Measurements from ENCODE around the gene FAM171A1.

FAM171A1 gene

GRCh38 chr10:15244635-15245197, 126.4 kb downstream of the FAM171A1 start:
- no peak for DNase-seq (ENCODE audit: low read depth, low spot score)

GRCh38 chr10:15242261-15242840, 128.7 kb downstream of the FAM171A1 start:
- DNase-seq (ENCODE audit: low read depth, low spot score) = no peak

- DNase-seq (ENCODE audit: low read depth, low spot score) = no peak
Observed at GRCh38 chr10:15241306-15241705, 129.8 kb downstream of the FAM171A1 start.

- no peak for DNase-seq (ENCODE audit: low read depth, low spot score)
Observed at GRCh38 chr10:15238555-15239335, 132.3 kb downstream of the FAM171A1 start.

GRCh38 chr10:15237351-15237750, 133.7 kb downstream of the FAM171A1 start:
- no peak for DNase-seq (ENCODE audit: low read depth, low spot score)

- no peak for DNase-seq (ENCODE audit: low read depth, low spot score)
Observed at GRCh38 chr10:15236340-15236739, 134.7 kb downstream of the FAM171A1 start.

GRCh38 chr10:15232279-15232678, 138.8 kb downstream of the FAM171A1 start:
- DNase-seq (ENCODE audit: low read depth, low spot score) = no peak

GRCh38 chr10:15231426-15231825, 139.7 kb downstream of the FAM171A1 start:
- DNase-seq (ENCODE audit: low read depth, low spot score) = no peak

- DNase-seq (ENCODE audit: low read depth, low spot score) = no peak
Observed at GRCh38 chr10:15230257-15230656, 140.8 kb downstream of the FAM171A1 start.

- DNase-seq (ENCODE audit: low read depth, low spot score) = no peak
Observed at GRCh38 chr10:15229268-15229667, 141.8 kb downstream of the FAM171A1 start.

- DNase-seq (ENCODE audit: low read depth, low spot score) = no peak
Observed at GRCh38 chr10:15228426-15228825, 142.7 kb downstream of the FAM171A1 start.

- no peak for DNase-seq (ENCODE audit: low read depth, low spot score)
Observed at GRCh38 chr10:15227611-15228372, 143.3 kb downstream of the FAM171A1 start.

- no peak for DNase-seq (ENCODE audit: low read depth, low spot score)
Observed at GRCh38 chr10:15225511-15225910, 145.6 kb downstream of the FAM171A1 start.

- DNase-seq (ENCODE audit: low read depth, low spot score) = no peak
Observed at GRCh38 chr10:15224948-15225347, 146.1 kb downstream of the FAM171A1 start.

- DNase-seq (ENCODE audit: low read depth, low spot score) = no peak
Observed at GRCh38 chr10:15223174-15223573, 147.9 kb downstream of the FAM171A1 start.

GRCh38 chr10:15222511-15222910, 148.6 kb downstream of the FAM171A1 start:
- no peak for DNase-seq (ENCODE audit: low read depth, low spot score)

- no peak for DNase-seq (ENCODE audit: low read depth, low spot score)
Observed at GRCh38 chr10:15220445-15220844, 150.6 kb downstream of the FAM171A1 start.

- DNase-seq (ENCODE audit: low read depth, low spot score) = no peak
Observed at GRCh38 chr10:15216700-15217099, 154.4 kb downstream of the FAM171A1 start.

GRCh38 chr10:15214237-15214636, 156.9 kb downstream of the FAM171A1 start:
- no peak for DNase-seq (ENCODE audit: low read depth, low spot score)

GRCh38 chr10:15213461-15213861, 157.6 kb downstream of the FAM171A1 start:
- no peak for DNase-seq (ENCODE audit: low read depth, low spot score)

- no peak for DNase-seq (ENCODE audit: low read depth, low spot score)
Observed at GRCh38 chr10:15211464-15211979, 159.6 kb downstream of the FAM171A1 start.

GRCh38 chr10:15210521-15210920, 160.6 kb downstream of the FAM171A1 start:
- DNase-seq (ENCODE audit: low read depth, low spot score) = no peak
